GM06990 (cell line): ENCODE data around the gene LDLRAD2.

Experiments
- DNase-seq: peaks from one replicate; pipeline ENCODE4 v3.0.0-alpha.2; 2011; ENCODE audit not compliant: insufficient read length; ENCODE audit errors: extremely low read depth
- H3K27me3 ChIP-seq: replicated peaks from 2 replicates; pipeline ENCODE4 v1.6.0; 2011; ENCODE audit warnings: low read length; ENCODE audit not compliant: control insufficient read depth, insufficient read depth
- H3K36me3 ChIP-seq: 2 replicates; pipeline ENCODE4 v1.5.1; 2011; ENCODE audit warnings: low read length; ENCODE audit not compliant: control insufficient read depth, insufficient read depth
- H3K4me3 ChIP-seq: replicated peaks from 2 replicates; pipeline ENCODE4 v1.5.1; 2011; ENCODE audit warnings: low read depth, mild to moderate bottlenecking, control low read depth, low read length
- TF ChIP-seq, protein P1 (sequence below): IDR thresholded peaks from 2 replicates; pipeline ENCODE4 v1.5.1; 2011; ENCODE audit warnings: low read length, control low read depth, mild to moderate bottlenecking, inconsistent platforms; ENCODE audit not compliant: insufficient read depth, poor library complexity, severe bottlenecking

The LDLRAD2 gene

DNA sequence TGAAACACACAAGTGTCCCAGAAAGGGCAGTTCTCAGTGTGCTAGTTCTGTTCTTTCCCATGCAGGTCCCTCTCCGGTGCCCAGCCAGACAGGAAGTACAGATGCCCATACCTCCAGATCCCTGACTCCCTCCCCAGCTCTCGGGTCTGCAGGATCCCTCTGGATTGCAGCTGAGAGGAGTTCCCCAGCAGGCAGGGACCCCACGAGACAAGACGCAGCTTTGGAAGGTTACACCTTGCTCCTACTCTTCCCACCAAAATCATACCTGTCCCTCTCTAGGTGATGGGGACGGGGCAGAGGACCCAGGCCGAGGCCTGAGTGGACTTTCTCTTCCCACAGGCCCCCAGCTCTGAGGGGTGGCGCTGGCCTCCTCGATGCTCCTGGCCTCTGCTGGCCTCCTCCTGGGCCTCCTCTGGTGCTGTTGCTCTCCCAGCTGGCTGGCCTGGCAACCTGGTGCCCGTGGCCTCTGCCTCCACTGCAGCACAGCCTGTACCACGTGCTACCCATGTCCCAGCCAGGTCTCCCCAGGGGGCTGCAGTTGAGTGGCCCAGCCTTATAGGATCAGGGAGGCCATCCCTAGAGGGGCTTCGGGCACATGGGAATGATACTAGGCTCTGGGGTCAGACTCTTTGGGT, 9.4 kb downstream of the LDLRAD2 start:
- H3K36me3 ChIP-seq = no peaks in the 10 kb centered on the region
- TF ChIP-seq, protein P1, sequence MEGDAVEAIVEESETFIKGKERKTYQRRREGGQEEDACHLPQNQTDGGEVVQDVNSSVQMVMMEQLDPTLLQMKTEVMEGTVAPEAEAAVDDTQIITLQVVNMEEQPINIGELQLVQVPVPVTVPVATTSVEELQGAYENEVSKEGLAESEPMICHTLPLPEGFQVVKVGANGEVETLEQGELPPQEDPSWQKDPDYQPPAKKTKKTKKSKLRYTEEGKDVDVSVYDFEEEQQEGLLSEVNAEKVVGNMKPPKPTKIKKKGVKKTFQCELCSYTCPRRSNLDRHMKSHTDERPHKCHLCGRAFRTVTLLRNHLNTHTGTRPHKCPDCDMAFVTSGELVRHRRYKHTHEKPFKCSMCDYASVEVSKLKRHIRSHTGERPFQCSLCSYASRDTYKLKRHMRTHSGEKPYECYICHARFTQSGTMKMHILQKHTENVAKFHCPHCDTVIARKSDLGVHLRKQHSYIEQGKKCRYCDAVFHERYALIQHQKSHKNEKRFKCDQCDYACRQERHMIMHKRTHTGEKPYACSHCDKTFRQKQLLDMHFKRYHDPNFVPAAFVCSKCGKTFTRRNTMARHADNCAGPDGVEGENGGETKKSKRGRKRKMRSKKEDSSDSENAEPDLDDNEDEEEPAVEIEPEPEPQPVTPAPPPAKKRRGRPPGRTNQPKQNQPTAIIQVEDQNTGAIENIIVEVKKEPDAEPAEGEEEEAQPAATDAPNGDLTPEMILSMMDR = no peak
- H3K27me3 ChIP-seq = no peaks in the 10 kb centered on the region
- H3K4me3 ChIP-seq = no peak overlapping the region
- DNase-seq = no peak

DNA sequence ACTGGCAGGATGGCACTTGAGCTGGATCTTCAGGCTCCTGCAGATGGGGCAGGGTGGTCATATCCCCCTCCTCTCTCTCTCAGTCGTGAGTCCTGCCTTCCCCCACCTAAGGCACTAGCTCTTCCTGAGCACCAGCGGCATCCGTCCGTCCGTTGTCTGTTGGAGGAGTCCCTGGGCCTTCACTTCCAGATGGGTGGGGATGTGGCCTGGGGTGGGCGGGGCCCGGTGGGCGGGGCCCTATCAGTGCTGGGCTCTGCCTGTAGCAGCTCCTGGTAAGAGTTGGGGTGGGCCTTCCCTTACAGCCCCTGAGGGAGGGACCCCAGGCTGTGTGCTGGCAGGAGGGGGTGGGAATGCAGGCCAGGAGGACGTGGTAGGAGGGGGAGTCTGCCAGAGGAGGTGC, 10.3 kb downstream of the LDLRAD2 start:
- no peaks in the 10 kb centered on the region for H3K36me3 ChIP-seq
- H3K4me3 ChIP-seq = no peak overlapping the region
- TF ChIP-seq, protein P1 = no peak
- no peak for DNase-seq
- H3K27me3 ChIP-seq = no peaks in the 10 kb centered on the region

DNA sequence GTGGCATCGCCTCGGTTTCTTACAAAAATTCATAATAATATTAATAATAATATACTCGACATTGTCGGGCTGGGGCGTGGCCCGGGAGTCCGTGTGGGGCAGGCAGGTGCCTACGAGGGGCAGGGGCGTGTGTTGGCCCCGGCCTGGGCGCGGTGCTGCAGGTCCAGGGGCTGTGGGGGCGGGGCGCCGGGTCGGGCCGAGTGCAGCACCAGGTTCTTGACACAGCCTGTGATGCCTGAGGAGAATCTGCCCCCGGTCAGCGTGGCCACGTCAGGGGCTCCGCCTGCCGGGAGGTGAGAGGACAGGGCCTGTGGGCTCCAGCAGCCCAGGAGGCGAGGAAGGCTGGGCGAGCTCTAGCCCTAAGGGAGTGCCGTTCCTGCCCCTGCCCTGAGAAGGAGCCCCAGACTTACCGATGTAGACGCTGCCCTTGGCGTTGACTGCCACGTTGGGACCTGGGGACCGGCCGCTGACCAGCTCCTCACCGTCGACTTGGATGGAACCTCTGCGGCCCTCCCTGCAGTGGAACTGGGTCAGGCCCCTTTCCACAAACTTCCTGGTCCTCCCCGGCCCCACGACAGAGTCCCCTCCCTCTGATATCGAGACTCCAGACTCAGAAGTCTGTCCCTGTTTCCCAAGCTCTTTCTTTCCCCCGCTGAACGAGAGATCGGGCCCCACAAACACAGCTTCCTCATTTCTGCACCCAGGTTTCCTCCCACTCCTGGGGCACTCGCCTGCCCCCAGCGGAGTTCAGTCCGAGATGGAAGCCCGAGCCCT, 11.3 kb downstream of the LDLRAD2 start:
- no peak overlapping the region for H3K4me3 ChIP-seq
- H3K27me3 ChIP-seq = no peaks in the 10 kb centered on the region; the same call in 1 of the 2 replicates
- TF ChIP-seq, protein P1 = no peak
- no peaks in the 10 kb centered on the region for H3K36me3 ChIP-seq
- no peak for DNase-seq

DNA sequence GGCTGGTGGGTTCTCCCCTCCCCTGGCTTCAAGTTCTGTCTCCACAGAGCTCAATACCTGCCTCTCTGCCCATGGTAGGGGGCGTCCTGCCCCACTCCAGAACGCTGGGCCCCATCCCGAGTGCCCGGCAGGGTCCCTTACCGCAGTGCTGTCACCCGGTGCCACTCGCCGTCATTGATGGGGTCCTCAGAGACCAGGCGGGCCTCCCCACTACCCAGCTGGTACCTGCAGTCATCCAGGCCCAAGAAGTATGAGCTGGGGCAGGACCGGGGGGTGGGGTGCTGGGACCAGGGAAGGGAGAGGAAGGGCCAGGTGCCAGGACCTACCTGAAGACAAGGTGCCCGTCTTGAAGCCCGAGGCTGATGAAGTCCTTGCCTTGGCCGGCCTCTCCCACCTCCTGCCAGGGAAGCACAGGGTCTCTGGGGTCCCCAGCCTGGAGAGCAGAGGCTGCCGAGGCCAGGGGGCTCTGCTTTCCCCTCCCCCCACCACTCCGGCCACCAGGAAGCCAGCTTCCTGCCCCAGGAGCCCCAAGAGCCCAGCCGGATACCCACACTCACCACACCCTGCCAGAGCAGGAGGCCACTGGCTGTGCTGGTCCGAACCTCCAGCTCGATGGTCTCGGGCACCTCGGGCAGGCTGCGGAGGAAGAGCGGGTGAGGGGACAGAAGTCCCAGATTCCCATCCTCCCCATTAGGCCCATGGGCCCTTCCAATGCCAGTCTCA, 12.1 kb downstream of the LDLRAD2 start:
- DNase-seq = no peak
- Histone ChIP-seq H3K4me3 (no peak overlapping the region), H3K36me3 (no peaks in the 10 kb centered on the region), H3K27me3 (no peaks in the 10 kb centered on the region; the same call in 1 of the 2 replicates)
- TF ChIP-seq, protein P1 = no peak

DNA sequence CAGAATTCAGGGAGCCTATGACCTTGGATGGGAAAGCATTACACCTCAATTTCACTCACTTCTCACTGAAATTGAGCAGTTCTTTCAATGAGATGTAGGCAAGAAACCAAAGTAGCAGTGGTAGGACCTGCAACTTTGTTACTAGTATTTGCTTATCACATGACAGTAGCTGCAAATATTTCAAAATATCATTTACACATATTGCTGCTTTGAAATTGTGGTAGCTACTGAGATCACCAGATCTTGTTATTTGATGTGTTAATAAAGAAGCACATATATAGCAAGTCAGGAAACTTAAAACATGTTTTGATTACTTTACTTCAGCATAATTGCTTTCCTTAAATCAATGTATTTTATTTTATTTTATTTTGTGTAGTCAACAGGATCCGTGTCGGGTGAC, 12.9 kb downstream of the LDLRAD2 start:
- no peak for DNase-seq
- Histone ChIP-seq H3K4me3 (no peak overlapping the region), H3K36me3 (no peaks in the 10 kb centered on the region), H3K27me3 (no peaks in the 10 kb centered on the region; the same call in 1 of the 2 replicates)
- TF ChIP-seq, protein P1 = no peak
